Nephron (organoid): ENCODE measurements around the gene SLC15A3.

ENCODE experiments used
- H3K27ac Mint-ChIP-seq, 3 experiments: 2 replicates each; pipeline ENCODE4 v1.8.0; 2020; ENCODE audit warnings: mixed read lengths in 3 of 3, mild to moderate bottlenecking in 2 of 3, moderate library complexity in 1 of 3
- H3K27me3 Mint-ChIP-seq: 2 replicates; pipeline ENCODE4 v1.8.0; 2021; ENCODE audit warnings: low read depth, mild to moderate bottlenecking, moderate library complexity, mixed read lengths
- H3K36me3 Mint-ChIP-seq: 2 replicates; pipeline ENCODE4 v1.8.0; 2020; ENCODE audit warnings: low read depth, mixed read lengths
- H3K4me1 Mint-ChIP-seq: 2 replicates; pipeline ENCODE4 v1.8.0; 2020; ENCODE audit warnings: mixed read lengths
- H3K4me3 Mint-ChIP-seq, 3 experiments: 2 replicates each; pipeline ENCODE4 v1.8.0; 2020; ENCODE audit warnings: mild to moderate bottlenecking in 3 of 3, mixed read lengths in 3 of 3, moderate library complexity in 2 of 3
- H3K9me3 Mint-ChIP-seq: 2 replicates; pipeline ENCODE4 v1.8.0; 2020; ENCODE audit warnings: mixed read lengths
- CTCF ChIP-seq, 3 experiments: fragments of 200-600 bp; sonication (generic); IDR thresholded peaks; one replicate each; pipeline ENCODE4 v1.5.0; 2021; ENCODE audit warnings: antibody characterized with exemption in 3 of 3; ENCODE audit not compliant: unreplicated experiment in 3 of 3

Gene SLC15A3

DNA sequence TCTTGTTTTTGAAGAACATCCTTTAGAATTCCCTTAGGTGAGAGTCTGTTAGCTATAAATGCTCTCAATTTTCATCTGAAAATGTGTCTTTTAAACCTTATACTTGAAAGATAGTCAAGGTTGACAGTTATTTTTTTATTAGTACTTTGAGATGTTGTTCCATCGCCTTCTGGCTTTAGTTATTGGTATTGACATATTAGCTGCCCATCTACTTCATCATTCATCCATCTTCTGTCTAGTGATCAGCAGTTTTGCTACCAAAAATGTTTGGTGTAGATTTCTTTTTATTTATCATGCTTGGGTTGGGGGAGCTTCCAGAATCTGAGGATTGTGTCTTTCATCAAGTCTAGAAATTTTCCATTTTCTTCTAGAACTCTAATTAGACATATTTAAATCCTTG is 16.2 kb upstream of the SLC15A3 start:
- no peak for TF ChIP-seq CTCF (IDR thresholded peaks at IDR 0.05; ENCODE audit: unreplicated experiment in 3 of 3)
- H3K9me3 Mint-ChIP-seq = peaks cover 17% of the 10 kb centered on the region
- H3K4me1 Mint-ChIP-seq = no peaks in the 10 kb centered on the region
- peaks cover 19% of the 10 kb centered on the region for H3K27me3 Mint-ChIP-seq
- H3K36me3 Mint-ChIP-seq = no peaks in the 10 kb centered on the region
- no peak overlapping the region for H3K27ac Mint-ChIP-seq
- no peak overlapping the region for H3K4me3 Mint-ChIP-seq

DNA sequence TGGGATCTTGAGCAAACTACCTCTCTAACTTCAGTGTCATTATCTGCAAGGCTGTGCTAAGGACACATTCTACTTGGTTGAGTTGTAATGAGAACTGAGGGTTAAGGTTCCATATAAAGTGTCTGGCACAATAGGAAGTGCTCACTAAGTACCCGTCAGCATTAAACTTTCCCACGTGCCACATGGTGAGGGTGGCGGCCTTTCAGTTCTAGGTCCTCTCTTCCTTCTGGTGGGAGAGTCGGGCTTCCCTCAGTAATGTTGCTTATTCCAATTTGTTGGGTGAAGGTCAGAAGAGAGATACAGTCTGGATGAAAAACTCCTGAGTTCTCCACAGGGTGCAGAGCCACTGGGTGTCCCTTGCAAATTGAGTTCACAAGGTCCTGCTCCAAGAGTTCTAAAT is 14.9 kb upstream of the SLC15A3 start:
- H3K4me1 Mint-ChIP-seq = no peaks in the 10 kb centered on the region
- peaks cover 16% of the 10 kb centered on the region for H3K27me3 Mint-ChIP-seq
- no peak overlapping the region for H3K4me3 Mint-ChIP-seq
- peaks cover 17% of the 10 kb centered on the region for H3K9me3 Mint-ChIP-seq
- H3K27ac Mint-ChIP-seq = no peak overlapping the region
- TF ChIP-seq CTCF (IDR thresholded peaks at IDR 0.05; ENCODE audit: unreplicated experiment in 3 of 3) = no peak
- H3K36me3 Mint-ChIP-seq = no peaks in the 10 kb centered on the region

DNA sequence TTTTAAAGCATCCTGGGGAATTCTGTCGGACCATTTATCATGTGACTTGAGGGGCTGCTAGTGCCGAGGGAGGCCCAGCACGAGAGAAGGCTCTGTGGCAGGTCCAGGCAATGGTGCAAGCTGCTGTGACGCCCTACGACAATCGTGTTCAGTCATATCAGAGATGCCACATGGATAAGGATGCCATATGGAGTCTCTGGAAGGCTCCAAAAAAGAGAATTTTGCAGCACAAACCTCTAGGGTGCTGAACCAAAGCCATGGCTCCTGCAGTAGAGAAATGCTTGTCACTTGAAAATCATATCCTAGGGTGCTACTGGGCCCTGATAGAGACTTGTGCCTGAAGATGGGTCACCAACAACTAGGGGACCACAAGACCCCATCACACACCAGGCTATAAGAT is 12.8 kb upstream of the SLC15A3 start:
- H3K4me1 Mint-ChIP-seq = no peaks in the 10 kb centered on the region

DNA sequence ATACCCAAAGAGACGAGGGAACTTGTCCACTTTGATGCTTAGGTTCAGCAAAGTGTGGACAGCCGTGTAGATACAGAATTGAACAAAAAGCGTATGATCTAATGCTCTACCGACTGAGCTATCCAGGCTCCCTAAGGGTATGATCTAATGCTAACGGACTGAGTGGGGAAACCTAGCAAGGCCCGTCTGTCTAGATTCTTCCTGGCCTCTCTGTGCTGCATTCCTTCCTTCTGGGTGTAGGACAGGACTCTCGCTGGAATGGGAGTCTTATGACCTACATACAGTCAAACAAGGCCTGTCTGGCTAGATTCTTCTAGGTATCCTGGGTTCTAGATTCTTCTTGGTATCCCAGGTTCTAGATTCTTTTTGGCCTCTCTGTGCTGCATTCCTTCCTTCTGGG is 8.4 kb upstream of the SLC15A3 start:
- Mint-ChIP-seq H3K27ac (no peak overlapping the region), H3K4me1 (no peaks in the 10 kb centered on the region), H3K4me3 (no peak overlapping the region), H3K27me3 (peaks cover 7% of the 10 kb centered on the region), H3K9me3 (no peaks in the 10 kb centered on the region), H3K36me3 (no peaks in the 10 kb centered on the region)
- no peak for TF ChIP-seq CTCF (IDR thresholded peaks at IDR 0.05; ENCODE audit: unreplicated experiment in 3 of 3)

More for the DNA sequence above, 12.8 kb upstream of the SLC15A3 start:
- peaks cover 13% of the 10 kb centered on the region for H3K9me3 Mint-ChIP-seq
- no peaks in the 10 kb centered on the region for H3K36me3 Mint-ChIP-seq
- no peak overlapping the region for H3K4me3 Mint-ChIP-seq
- H3K27ac Mint-ChIP-seq = no peak overlapping the region
- H3K27me3 Mint-ChIP-seq = peaks cover 11% of the 10 kb centered on the region
- TF ChIP-seq CTCF (IDR thresholded peaks at IDR 0.05; ENCODE audit: unreplicated experiment in 3 of 3) = no peak

DNA sequence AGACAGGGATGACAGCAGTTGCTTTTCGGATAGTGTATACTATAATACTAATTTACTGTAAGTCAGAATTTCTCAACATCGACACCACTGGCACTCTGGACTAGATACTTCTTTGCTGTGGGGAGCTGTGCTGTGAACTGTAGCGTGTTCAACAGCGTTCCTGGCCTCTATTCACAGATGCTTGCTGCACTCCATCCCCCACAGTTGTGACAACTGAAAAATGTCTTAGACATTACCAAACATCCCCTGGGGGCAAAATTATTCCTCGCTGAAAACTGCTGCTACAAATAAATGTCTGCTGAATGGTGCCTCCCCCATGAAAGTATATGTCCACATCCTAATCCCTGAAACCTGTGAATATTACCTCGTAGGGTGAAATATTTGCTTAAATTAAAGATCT is 7.5 kb upstream of the SLC15A3 start:
- no peak overlapping the region for H3K4me3 Mint-ChIP-seq
- H3K9me3 Mint-ChIP-seq = no peaks in the 10 kb centered on the region
- H3K36me3 Mint-ChIP-seq = no peaks in the 10 kb centered on the region
- no peak overlapping the region for H3K27ac Mint-ChIP-seq
- no peak for TF ChIP-seq CTCF (IDR thresholded peaks at IDR 0.05; ENCODE audit: unreplicated experiment in 3 of 3)
- peaks cover 7% of the 10 kb centered on the region for H3K27me3 Mint-ChIP-seq
- no peaks in the 10 kb centered on the region for H3K4me1 Mint-ChIP-seq

DNA sequence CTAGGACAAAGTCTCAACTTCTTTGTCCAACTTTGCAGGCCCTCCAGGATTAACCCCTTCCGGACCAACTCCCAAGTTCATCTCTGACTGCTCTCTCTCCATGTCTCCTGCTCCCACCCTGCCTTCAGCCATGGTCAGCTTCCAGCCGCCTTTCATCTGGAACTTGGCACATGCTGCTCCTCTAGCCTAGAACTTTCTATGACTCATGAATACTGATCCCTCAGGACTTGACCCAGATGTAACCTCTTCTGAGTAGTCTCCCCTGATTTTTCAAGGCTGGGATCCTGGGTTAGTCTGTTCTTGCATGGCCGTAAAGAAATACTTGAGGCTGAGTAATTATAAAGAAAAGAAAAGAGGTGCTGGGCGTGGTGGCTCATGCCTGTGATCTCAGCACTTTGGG is 5.2 kb upstream of the SLC15A3 start:
- Mint-ChIP-seq H3K36me3 (no peaks in the 10 kb centered on the region), H3K9me3 (no peaks in the 10 kb centered on the region), H3K27ac (no peak overlapping the region), H3K4me3 (no peak overlapping the region), H3K4me1 (peaks cover 4% of the 10 kb centered on the region), H3K27me3 (peaks cover 14% of the 10 kb centered on the region)
- TF ChIP-seq CTCF (IDR thresholded peaks at IDR 0.05; ENCODE audit: unreplicated experiment in 3 of 3) = no peak
